Activated T-helper 17 cell treated with anti-CD3 and anti-CD28 coated beads, Interleukin-2, amount 50 U/mL, for 72 hours (primary cell): ENCODE data around the gene SCAMP5. TPM values are rescaled to one million over a fixed set of nuclear protein-coding genes. Genes with fewer than 3 reads are reported as not detected.
A peak's percentile ranks its signal among the peaks of the same experiment; 100 is the strongest.

Experiments used
- ATAC-seq: fragments of 150-1000 bp; cut with Tn5 transposase; replicated peaks from 2 replicates; pipeline ENCODE4 v1.10.0; 2021; ENCODE audit warnings: mild to moderate bottlenecking, moderate library complexity
- H3K27ac Mint-ChIP-seq: one replicate; pipeline ENCODE4 v1.8.0; 2022; ENCODE audit warnings: mixed read lengths
- H3K27me3 Mint-ChIP-seq: one replicate; pipeline ENCODE4 v1.8.0; 2022; ENCODE audit warnings: mixed read lengths
- H3K36me3 Mint-ChIP-seq: one replicate; pipeline ENCODE4 v1.8.0; 2022; ENCODE audit warnings: low read depth, mild to moderate bottlenecking, mixed read lengths
- H3K4me1 Mint-ChIP-seq: one replicate; pipeline ENCODE4 v1.8.0; 2022; ENCODE audit warnings: mixed read lengths
- H3K4me3 Mint-ChIP-seq: one replicate; pipeline ENCODE4 v1.8.0; 2022; ENCODE audit warnings: mild to moderate bottlenecking, mixed read lengths
- H3K9me3 Mint-ChIP-seq: one replicate; pipeline ENCODE4 v1.8.0; 2022; ENCODE audit warnings: mixed read lengths
- total RNA-seq, 2 donors: library from RNA; stranded (reverse); gene quantifications; one replicate each; pipeline ENCODE4 v1.2.3, GENCODE V29; 2022

Gene SCAMP5
- total RNA-seq, 2 donors from 2014 or later: 5.1 to 5.3 TPM

- no peak for ATAC-seq
- Mint-ChIP-seq H3K27ac (no peak overlapping the region), H3K36me3 (no peaks in the 10 kb centered on the region), H3K27me3 (peaks cover 14% of the 10 kb centered on the region), H3K9me3 (no peaks in the 10 kb centered on the region), H3K4me3 (no peak overlapping the region), H3K4me1 (peaks cover 22% of the 10 kb centered on the region)
These were observed 2.7 kb upstream of the SCAMP5 start for GRCh38 chr15:74992619-74993018.

DNA sequence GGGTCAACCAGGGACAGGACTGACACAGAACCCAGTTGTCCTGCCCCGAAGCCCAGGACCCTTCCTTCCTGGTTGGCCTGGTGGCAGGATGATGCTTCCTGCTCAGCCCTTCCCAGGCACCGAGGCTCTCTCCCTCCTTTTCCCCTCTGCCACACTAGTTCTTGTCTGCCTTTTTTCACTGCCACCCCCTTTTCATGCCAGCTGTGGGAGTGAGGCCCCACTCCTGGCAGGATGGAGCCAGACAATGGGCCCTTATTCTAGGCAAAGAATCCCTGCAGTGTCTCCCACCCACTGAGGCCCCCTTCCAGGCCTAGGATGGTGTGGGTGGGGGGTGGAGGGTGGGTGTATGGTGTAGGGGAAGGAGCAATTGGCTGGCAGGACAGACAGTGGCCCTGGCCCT is 1.1 kb upstream of the SCAMP5 start:
- H3K4me1 Mint-ChIP-seq: peaks cover 25% of the 10 kb centered on the region
- no peaks in the 10 kb centered on the region for H3K36me3 Mint-ChIP-seq
- H3K4me3 Mint-ChIP-seq: peak overlapping the region; percentile 91
- peaks cover 16% of the 10 kb centered on the region for H3K27me3 Mint-ChIP-seq
- no peaks in the 10 kb centered on the region for H3K9me3 Mint-ChIP-seq
- no peak overlapping the region for H3K27ac Mint-ChIP-seq
- no peak for ATAC-seq

DNA sequence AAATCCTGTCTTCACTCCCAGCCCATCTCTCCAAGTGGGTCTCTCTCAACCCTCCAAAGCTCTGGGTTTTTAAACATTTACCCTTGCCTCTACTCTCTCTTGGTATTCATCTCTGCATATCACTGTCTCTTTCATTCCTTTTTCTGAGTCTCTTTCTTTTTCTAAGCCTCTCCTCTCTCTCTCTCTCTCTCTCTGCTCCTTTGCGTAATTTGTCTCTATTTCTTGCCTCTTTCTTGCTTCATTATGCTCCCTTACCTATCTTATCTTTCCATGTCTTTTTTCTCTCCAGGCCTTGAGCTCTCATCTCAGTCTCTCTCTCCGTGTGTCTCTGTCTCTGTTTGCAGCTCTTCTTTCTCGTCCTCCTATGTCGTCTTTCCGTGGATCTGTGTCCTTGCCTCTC is 678 bp upstream of the SCAMP5 start:
- Mint-ChIP-seq H3K27ac (peak overlapping the region; percentile 87), H3K36me3 (no peaks in the 10 kb centered on the region), H3K9me3 (no peaks in the 10 kb centered on the region), H3K4me3 (peak overlapping the region; percentile 91), H3K4me1 (peaks cover 25% of the 10 kb centered on the region), H3K27me3 (peaks cover 16% of the 10 kb centered on the region)
- no peak for ATAC-seq

- Mint-ChIP-seq H3K27ac (peak overlapping the region; percentile 14), H3K4me1 (peaks cover 20% of the 10 kb centered on the region), H3K36me3 (no peaks in the 10 kb centered on the region), H3K4me3 (peak overlapping the region; percentile 91), H3K27me3 (peaks cover 16% of the 10 kb centered on the region), H3K9me3 (no peaks in the 10 kb centered on the region)
- ATAC-seq: no peak
These were observed 709 bp downstream of the SCAMP5 start for GRCh38 chr15:74995779-74996765.

- peaks cover 20% of the 10 kb centered on the region for H3K4me1 Mint-ChIP-seq
- no peaks in the 10 kb centered on the region for H3K9me3 Mint-ChIP-seq
- ATAC-seq: no peak
- no peaks in the 10 kb centered on the region for H3K36me3 Mint-ChIP-seq
- H3K27ac Mint-ChIP-seq: no peak overlapping the region
- peaks cover 14% of the 10 kb centered on the region for H3K27me3 Mint-ChIP-seq
- no peak overlapping the region for H3K4me3 Mint-ChIP-seq
These were observed 1.8 kb downstream of the SCAMP5 start for GRCh38 chr15:74997141-74997540.

- no peak overlapping the region for H3K27ac Mint-ChIP-seq
- no peak for ATAC-seq
- no peaks in the 10 kb centered on the region for H3K36me3 Mint-ChIP-seq
- peaks cover 18% of the 10 kb centered on the region for H3K27me3 Mint-ChIP-seq
- peaks cover 20% of the 10 kb centered on the region for H3K4me1 Mint-ChIP-seq
- H3K4me3 Mint-ChIP-seq: no peak overlapping the region
- no peaks in the 10 kb centered on the region for H3K9me3 Mint-ChIP-seq
These were observed 2.2 kb downstream of the SCAMP5 start for GRCh38 chr15:74997543-74997942.

- Mint-ChIP-seq H3K36me3 (no peaks in the 10 kb centered on the region), H3K9me3 (no peaks in the 10 kb centered on the region), H3K27me3 (peaks cover 17% of the 10 kb centered on the region), H3K4me3 (no peak overlapping the region), H3K27ac (no peak overlapping the region), H3K4me1 (peaks cover 9% of the 10 kb centered on the region)
- no peak for ATAC-seq
These were observed 5.9 kb downstream of the SCAMP5 start for GRCh38 chr15:75001310-75001709.

DNA sequence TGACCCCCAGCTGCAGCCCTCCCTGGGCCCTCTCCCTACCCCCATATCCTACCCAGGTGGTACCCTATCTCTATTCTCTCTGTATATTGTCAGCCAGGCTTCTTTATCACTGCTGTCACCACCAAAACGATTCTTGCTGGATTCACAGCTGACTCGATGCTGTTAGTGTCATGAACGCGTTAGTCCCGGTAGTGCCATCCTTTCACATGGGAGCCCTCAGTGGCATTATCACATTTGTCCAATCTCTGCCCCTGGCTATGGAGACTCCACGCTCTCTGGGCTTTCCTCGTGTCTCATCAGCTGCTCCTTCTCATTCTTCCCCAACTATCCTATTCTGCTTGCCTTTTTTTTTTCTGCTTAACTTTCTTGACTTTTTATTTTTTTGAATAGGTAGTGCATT is 7.0 kb downstream of the SCAMP5 start:
- no peaks in the 10 kb centered on the region for H3K36me3 Mint-ChIP-seq
- H3K4me1 Mint-ChIP-seq: peaks cover 5% of the 10 kb centered on the region
- ATAC-seq: no peak
- no peak overlapping the region for H3K27ac Mint-ChIP-seq
- peaks cover 11% of the 10 kb centered on the region for H3K27me3 Mint-ChIP-seq
- H3K9me3 Mint-ChIP-seq: no peaks in the 10 kb centered on the region
- no peak overlapping the region for H3K4me3 Mint-ChIP-seq

- H3K36me3 Mint-ChIP-seq: no peaks in the 10 kb centered on the region
These were observed 11.9 kb downstream of the SCAMP5 start for GRCh38 chr15:75007216-75007615.

DNA sequence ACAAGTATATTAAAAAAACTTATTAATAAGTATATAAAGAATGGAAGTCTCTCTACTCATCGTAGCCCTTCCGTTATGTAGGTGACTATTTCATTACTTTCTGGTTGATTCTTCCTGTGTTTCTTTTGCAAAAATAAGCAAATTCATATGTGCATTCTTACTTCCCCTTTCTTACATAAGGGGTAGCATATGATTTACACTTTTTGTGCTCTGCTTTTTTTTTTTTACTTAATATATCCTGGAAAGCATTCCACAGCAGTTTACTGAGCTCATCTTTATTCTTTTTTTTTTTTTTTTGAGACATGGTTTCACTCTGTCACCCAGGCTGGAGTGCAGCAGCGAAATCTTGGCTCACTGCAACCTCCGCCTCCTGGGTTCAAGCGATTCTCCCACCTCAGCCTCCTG is 12.9 kb downstream of the SCAMP5 start:
- Mint-ChIP-seq H3K9me3 (no peaks in the 10 kb centered on the region), H3K27ac (no peak overlapping the region), H3K4me3 (no peak overlapping the region), H3K36me3 (no peaks in the 10 kb centered on the region), H3K4me1 (no peaks in the 10 kb centered on the region), H3K27me3 (no peaks in the 10 kb centered on the region)
- no peak for ATAC-seq

More at GRCh38 chr15:75007216-75007615, 11.9 kb downstream of the SCAMP5 start:
- Mint-ChIP-seq H3K27ac (no peak overlapping the region), H3K9me3 (no peaks in the 10 kb centered on the region), H3K27me3 (peaks cover 4% of the 10 kb centered on the region), H3K4me1 (no peaks in the 10 kb centered on the region), H3K4me3 (no peak overlapping the region)
- no peak for ATAC-seq

DNA sequence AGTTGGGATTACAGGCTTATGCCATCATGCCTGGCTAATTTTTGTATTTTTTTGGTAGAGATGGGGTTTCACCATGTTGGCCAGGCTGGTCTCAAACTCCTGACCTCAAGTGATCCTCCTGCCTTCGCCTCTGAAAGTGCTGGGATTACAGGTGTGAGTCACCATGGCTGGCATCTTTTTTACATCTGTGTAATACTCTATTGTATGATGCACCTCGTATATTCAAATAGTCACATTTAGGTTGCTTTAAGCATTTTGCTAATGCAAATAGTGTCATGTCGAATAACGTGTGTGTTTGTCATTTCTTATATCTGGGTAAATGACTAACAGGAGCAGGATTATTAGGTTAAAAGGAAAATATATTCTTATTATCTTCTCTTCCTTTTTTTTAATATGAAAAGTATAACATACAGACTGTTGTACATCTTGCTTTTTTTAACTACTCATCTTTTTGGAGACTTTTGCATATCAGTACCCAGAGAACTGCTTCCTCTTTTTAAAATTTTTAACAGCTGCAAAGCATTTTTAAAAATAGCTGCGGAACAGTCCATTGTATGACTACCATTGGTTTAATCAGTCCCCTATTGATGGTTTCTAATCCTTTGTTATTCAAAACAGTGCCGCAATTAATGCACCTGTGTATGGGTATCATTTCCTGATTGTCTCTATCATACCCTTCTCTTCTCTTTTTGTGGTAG is 13.4 kb downstream of the SCAMP5 start:
- no peaks in the 10 kb centered on the region for H3K9me3 Mint-ChIP-seq
- ATAC-seq: no peak
- no peaks in the 10 kb centered on the region for H3K36me3 Mint-ChIP-seq
- H3K27me3 Mint-ChIP-seq: no peaks in the 10 kb centered on the region
- no peak overlapping the region for H3K4me3 Mint-ChIP-seq
- no peaks in the 10 kb centered on the region for H3K4me1 Mint-ChIP-seq
- H3K27ac Mint-ChIP-seq: no peak overlapping the region

DNA sequence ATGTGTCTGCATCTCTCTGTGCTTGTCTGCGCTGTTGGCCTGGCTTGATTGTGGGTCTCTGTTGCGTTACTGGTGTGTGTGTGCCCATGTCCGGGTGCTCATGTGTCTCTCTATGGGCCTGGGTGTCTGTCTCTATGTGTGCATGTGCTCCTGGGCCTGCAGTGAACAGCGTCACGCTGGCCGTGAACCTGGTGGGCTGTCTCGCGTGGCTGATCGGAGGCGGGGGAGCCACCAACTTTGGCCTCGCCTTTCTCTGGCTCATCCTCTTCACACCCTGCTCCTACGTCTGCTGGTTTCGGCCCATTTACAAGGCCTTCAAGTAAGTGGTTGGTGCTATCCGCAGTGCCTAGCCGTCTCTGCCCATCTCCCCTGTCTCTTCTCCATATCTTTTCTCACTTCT is 21.1 kb downstream of the SCAMP5 start:
- Mint-ChIP-seq H3K36me3 (no peaks in the 10 kb centered on the region), H3K27ac (no peak overlapping the region), H3K4me1 (no peaks in the 10 kb centered on the region), H3K9me3 (no peaks in the 10 kb centered on the region), H3K27me3 (no peaks in the 10 kb centered on the region), H3K4me3 (no peak overlapping the region)
- no peak for ATAC-seq

GRCh38 chr15:75019916-75020315 is 24.6 kb downstream of the SCAMP5 start:
- Mint-ChIP-seq H3K4me1 (peaks cover under 1% of the 10 kb centered on the region), H3K4me3 (no peak overlapping the region), H3K27ac (no peak overlapping the region), H3K36me3 (no peaks in the 10 kb centered on the region), H3K9me3 (no peaks in the 10 kb centered on the region), H3K27me3 (no peaks in the 10 kb centered on the region)
- no peak for ATAC-seq

DNA sequence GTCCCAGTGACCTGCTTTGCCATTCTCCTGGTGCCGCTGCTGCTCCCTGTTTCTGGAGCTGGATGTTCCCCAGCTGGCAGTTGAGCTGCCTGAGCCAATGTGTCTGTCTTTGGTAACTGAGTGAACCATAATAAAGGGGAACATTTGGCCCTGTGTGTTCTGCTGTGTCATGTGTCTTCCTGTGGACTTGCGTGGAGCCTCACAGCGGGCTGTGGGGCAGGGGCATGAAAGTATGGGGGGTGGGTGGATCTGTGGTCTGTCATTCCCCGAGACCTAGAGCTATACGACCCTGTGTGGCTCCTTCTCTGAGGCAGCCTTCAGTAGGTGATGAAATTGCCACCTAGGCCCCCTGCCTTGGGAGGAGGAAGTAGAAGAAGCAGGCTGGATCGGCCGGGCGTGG is 26.0 kb downstream of the SCAMP5 start:
- H3K4me1 Mint-ChIP-seq: peaks cover 6% of the 10 kb centered on the region

GRCh38 chr15:75022783-75023180 is 27.4 kb downstream of the SCAMP5 start:
- peaks cover 6% of the 10 kb centered on the region for H3K4me1 Mint-ChIP-seq
- H3K27ac Mint-ChIP-seq: peak overlapping the region; percentile 98
- no peaks in the 10 kb centered on the region for H3K36me3 Mint-ChIP-seq
- no peak for ATAC-seq
- H3K27me3 Mint-ChIP-seq: no peaks in the 10 kb centered on the region
- no peaks in the 10 kb centered on the region for H3K9me3 Mint-ChIP-seq
- peak overlapping the region; percentile 92 for H3K4me3 Mint-ChIP-seq

More for the DNA sequence above, 26.0 kb downstream of the SCAMP5 start:
- no peaks in the 10 kb centered on the region for H3K36me3 Mint-ChIP-seq
- no peak overlapping the region for H3K4me3 Mint-ChIP-seq
- peak overlapping the region; percentile 61 for H3K27ac Mint-ChIP-seq
- no peaks in the 10 kb centered on the region for H3K9me3 Mint-ChIP-seq
- no peak for ATAC-seq
- no peaks in the 10 kb centered on the region for H3K27me3 Mint-ChIP-seq
